ENCODE results near the gene KCNN3.

- TF ChIP-seq CTCF (IDR thresholded peaks at IDR 0.05; ENCODE audit: low read length) (no peak), EZH2phosphoT487 (IDR thresholded peaks at IDR 0.05; ENCODE audit: low read length) (no peak), EZH2 (optimal IDR thresholded peaks at IDR 0.05; ENCODE audit: low read depth, low read length) (no peak)
Measured at GRCh38 chr1:154874465-154874864, 4.4 kb upstream of the KCNN3 start.
